ENCODE data around the gene ENDOV. TPM values are rescaled to one million over a fixed set of nuclear protein-coding genes. Genes with fewer than 3 reads are reported as not detected.
A peak's percentile ranks its signal among the peaks of the same experiment; 100 is the strongest.

ENDOV gene
- total RNA-seq, 2 experiments from 2014 or later = 10.1 to 12.0 TPM

- peaks cover 6% of the 10 kb centered on the region for H3K4me1 ChIP-seq (ENCODE audit: insufficient read depth, low read length)
- H3K4me1 Mint-ChIP-seq (ENCODE audit: low read depth) = peaks cover 6% of the 10 kb centered on the region
- H3K27me3 Mint-ChIP-seq = peaks cover 74% of the 10 kb centered on the region
- H3K36me3 ChIP-seq (ENCODE audit: insufficient read depth, low read length) = no peaks in the 10 kb centered on the region
- no peak overlapping the region for H3K27ac Mint-ChIP-seq
- TF ChIP-seq CTCF (IDR thresholded peaks at IDR 0.05) = no peak
- H3K9me3 ChIP-seq (ENCODE audit: control insufficient read depth in 1 of 2, insufficient read depth in 1 of 2, low read length in 2 of 2) = peaks cover 0 to 21% of the 10 kb centered on the region in 2 experiments
- H3K4me3 Mint-ChIP-seq = no peak overlapping the region
- CTCF ChIA-PET = interaction anchor here (0.6 kb wide), 1 partner anchor 1597 kb away, joined by 3 read pairs; no protein-coding TSS in a partner anchor
- no peak overlapping the region for H3K27ac ChIP-seq (ENCODE audit: low read depth in 1 of 2, low read length in 2 of 2)
- ATAC-seq (ENCODE audit: poor library complexity) (no peak), DNase-seq (no peak)
- intact Hi-C loops (cut with DNase I, micrococcal nuclease) = no loop called here
- H3K4me3 ChIP-seq (ENCODE audit: low read length) = no peak overlapping the region
- peaks cover 46 to 55% of the 10 kb centered on the region in 2 experiments for H3K27me3 ChIP-seq (ENCODE audit: control insufficient read depth in 1 of 2, insufficient read depth in 2 of 2, low read length in 2 of 2)
- H3K36me3 Mint-ChIP-seq (ENCODE audit: low read depth) = no peaks in the 10 kb centered on the region
- no peaks in the 10 kb centered on the region for H3K9me3 Mint-ChIP-seq
- POLR2A ChIA-PET = no interaction called here
These were observed 54.7 kb downstream of the ENDOV start for GRCh38 chr17:80469667-80470066.

DNA sequence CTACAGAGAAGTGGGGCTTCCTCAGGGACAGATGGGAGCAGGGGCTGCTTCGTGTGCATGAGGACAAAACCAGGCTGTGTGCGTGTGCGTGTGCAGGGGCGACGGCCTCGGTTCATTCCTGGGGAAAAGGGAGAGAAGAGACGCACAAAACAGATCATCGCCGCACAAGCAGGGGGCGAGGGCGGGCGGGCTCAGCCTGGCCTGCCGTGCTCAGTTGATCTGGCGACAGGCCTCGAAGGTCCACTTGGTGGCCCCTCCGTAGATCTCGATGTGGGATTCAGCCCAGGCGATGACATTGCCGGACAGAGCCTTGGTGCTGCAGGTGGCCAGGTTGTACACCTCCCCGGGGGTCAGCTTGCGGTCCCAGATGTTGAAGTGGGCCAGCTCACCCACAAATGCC, 55.6 kb downstream of the ENDOV start:
- ATAC-seq (ENCODE audit: poor library complexity) = no peak
- no peak overlapping the region for H3K4me3 Mint-ChIP-seq
- Histone ChIP-seq H3K27ac (ENCODE audit: low read depth in 1 of 2, low read length in 2 of 2) (no peak overlapping the region), H3K4me1 (ENCODE audit: insufficient read depth, low read length) (peaks cover 16% of the 10 kb centered on the region), H3K27me3 (ENCODE audit: control insufficient read depth in 1 of 2, insufficient read depth in 2 of 2, low read length in 2 of 2) (peaks cover 54 to 64% of the 10 kb centered on the region in 2 experiments), H3K4me3 (ENCODE audit: low read length) (no peak overlapping the region), H3K9me3 (ENCODE audit: control insufficient read depth in 1 of 2, insufficient read depth in 1 of 2, low read length in 2 of 2) (peaks cover 0 to 27% of the 10 kb centered on the region in 2 experiments), H3K36me3 (ENCODE audit: insufficient read depth, low read length) (no peaks in the 10 kb centered on the region)
- peaks cover 76% of the 10 kb centered on the region for H3K27me3 Mint-ChIP-seq
- intact Hi-C loops (cut with DNase I, micrococcal nuclease) = no loop called here
- peaks cover 15% of the 10 kb centered on the region for H3K4me1 Mint-ChIP-seq (ENCODE audit: low read depth)
- CTCF ChIA-PET = no interaction called here
- no peaks in the 10 kb centered on the region for H3K9me3 Mint-ChIP-seq
- no peak for TF ChIP-seq CTCF (IDR thresholded peaks at IDR 0.05)
- no peaks in the 10 kb centered on the region for H3K36me3 Mint-ChIP-seq (ENCODE audit: low read depth)
- POLR2A ChIA-PET = no interaction called here
- DNase-seq = no peak
- no peak overlapping the region for H3K27ac Mint-ChIP-seq

DNA sequence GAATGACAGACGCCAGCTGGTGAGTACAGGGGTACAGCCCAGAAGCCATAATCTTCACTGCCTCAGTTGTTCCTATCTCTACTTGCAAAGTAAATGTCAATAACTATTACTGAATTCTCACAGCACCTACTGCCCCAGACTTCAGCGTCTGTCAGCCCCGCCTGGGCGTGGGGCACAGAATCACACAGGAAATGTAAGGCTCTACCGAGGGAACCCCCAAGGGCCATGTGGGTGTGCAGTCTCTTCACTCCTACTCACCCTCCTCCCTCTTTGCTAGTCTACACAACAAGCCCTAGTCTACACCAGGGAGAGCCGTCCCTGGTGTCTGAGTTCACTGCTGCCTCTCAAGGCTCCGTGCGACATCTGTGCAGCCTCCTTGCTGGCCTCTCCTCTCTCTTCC, 57.0 kb downstream of the ENDOV start:
- Mint-ChIP-seq H3K27me3 (peaks cover 71% of the 10 kb centered on the region), H3K4me3 (no peak overlapping the region), H3K4me1 (ENCODE audit: low read depth) (peaks cover 15% of the 10 kb centered on the region), H3K27ac (no peak overlapping the region), H3K36me3 (ENCODE audit: low read depth) (no peaks in the 10 kb centered on the region), H3K9me3 (no peaks in the 10 kb centered on the region)
- Histone ChIP-seq H3K4me1 (ENCODE audit: insufficient read depth, low read length) (peaks cover 24% of the 10 kb centered on the region), H3K27me3 (ENCODE audit: control insufficient read depth in 1 of 2, insufficient read depth in 2 of 2, low read length in 2 of 2) (peaks cover 48 to 68% of the 10 kb centered on the region in 2 experiments), H3K27ac (ENCODE audit: low read depth in 1 of 2, low read length in 2 of 2) (no peak overlapping the region), H3K9me3 (ENCODE audit: control insufficient read depth in 1 of 2, insufficient read depth in 1 of 2, low read length in 2 of 2) (peaks cover 0 to 27% of the 10 kb centered on the region in 2 experiments), H3K36me3 (ENCODE audit: insufficient read depth, low read length) (no peaks in the 10 kb centered on the region), H3K4me3 (ENCODE audit: low read length) (no peak overlapping the region)
- POLR2A ChIA-PET = no interaction called here
- intact Hi-C loops (cut with DNase I, micrococcal nuclease) = no loop called here
- ATAC-seq (ENCODE audit: poor library complexity) = no peak
- CTCF ChIA-PET = no interaction called here
- TF ChIP-seq CTCF (IDR thresholded peaks at IDR 0.05) = no peak
- peak in 3 of 14 experiments; percentile 44 to 50 (median 49) for DNase-seq

Measured in CD4-positive, alpha-beta T cell (primary cell).